ENCODE results near the gene MPZL2.

Gene MPZL2

GRCh38 chr11:118240999-118241763, 22.9 kb downstream of the MPZL2 start:
- DNase-seq: peak; percentile 75

DNA sequence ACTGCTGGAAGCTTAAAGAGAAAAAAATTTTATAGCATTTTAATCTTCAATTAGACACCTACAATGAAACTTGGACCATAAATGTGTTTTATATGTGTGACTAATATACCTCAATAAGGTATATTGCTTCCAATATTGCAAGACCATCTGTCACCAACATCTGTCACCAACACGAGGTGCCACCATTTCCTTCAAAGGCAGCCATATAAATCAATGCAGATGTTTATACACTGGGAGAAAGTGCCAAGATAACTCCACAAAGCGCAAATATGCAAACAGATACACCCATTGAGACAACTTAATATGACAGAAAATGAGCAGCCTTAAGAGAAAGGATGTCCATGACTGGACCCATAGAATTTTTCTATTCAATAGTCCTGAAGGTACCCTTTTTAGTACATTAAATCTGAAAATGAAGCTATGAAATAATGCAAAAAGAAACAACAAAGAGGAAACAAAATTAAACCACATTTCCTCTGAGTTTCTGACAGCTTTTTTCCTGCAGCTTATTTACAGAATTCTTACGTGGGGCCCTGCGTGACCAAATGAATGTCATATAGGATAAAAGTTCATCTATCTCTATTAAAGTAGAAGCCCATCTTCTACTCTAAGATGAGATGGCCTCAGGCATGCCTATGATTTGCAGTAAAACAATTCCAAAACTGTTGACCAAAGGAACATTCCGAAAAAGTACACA, 24.4 kb downstream of the MPZL2 start:
- no peak for DNase-seq

DNA sequence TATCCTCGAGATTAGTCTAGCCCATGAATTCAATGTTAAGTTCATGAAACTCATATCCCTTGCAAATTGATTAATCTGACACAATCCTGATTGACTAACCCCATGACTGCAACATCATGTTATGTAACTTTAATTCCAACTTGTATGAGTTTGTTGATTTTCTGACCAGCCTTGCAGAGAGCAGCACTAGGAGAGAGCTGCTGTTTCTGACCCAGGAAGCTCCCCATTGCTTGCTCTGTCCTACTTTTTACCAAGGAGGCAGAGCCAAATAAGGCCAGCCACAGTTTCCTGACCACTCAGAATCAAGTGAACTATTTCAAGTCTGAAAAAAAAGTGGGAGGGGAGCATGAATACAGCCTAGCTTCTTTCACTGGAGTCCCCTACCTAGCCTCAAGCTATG, 25.2 kb downstream of the MPZL2 start:
- no peak for DNase-seq

DNA sequence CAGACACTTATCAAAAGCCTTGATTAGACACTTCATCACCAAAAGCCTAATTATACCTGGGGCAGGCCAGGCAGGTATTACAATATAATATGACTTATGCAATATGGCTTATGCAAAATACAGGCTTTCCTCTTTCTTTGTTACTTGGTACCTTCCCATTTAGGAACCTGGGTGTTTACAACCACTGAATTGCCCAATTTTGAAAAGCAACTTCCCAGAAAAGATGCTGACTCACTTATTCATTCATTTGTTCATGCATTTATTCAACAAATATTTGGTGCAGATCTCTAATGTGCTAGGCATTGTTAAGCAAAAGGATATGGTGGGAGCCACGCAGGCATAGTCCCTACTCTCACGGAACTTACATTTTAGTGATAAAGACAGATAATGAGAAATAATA, 25.7 kb downstream of the MPZL2 start:
- no peak for DNase-seq

GRCh38 chr11:118236170-118236569, 27.9 kb downstream of the MPZL2 start:
- DNase-seq: no peak

- no peak for DNase-seq
Measured at GRCh38 chr11:118234833-118235232, 29.3 kb downstream of the MPZL2 start.

DNA sequence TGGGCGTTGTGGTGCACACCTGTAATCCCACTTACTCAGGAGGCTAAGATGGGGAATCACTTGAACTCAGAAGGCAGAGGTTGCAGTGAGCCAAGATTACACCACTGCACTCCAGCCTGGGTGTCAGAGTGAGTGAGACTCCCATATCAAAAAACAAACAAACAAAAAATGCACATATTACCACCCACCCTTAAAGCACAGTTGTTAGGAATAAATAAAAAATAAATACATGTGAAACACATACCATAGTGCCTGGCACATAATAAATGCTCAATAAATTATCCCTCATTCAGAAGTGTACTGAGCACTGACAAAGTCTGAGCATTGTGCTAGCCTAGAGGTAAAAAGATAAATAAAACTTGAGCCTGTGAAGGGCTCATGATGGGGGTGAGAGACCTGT, 30.2 kb downstream of the MPZL2 start:
- DNase-seq: no peak

- DNase-seq: no peak
Measured at GRCh38 chr11:118233377-118233776, 30.7 kb downstream of the MPZL2 start.

GRCh38 chr11:118232659-118233058, 31.4 kb downstream of the MPZL2 start:
- DNase-seq: peak; percentile 64

GRCh38 chr11:118231461-118231860, 32.6 kb downstream of the MPZL2 start:
- DNase-seq: no peak

DNA sequence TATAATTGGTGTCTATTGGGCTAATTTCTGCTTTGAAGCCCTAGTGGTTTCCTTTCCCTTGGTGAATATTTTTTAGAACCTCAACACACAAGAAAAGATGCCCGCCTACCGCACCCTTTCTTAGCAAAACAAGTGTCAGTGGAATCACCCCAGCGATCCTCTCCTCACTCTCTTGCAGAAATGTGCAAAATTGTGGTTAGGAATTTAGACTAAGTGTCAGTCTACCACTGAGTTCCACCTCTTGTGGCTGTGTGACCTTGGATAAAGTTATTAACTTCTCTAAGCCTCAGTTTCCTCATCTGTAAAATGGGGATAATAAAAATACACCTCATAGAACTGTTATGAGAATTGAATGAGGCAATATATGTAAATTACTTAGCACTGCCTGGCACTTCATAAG, 34.0 kb downstream of the MPZL2 start:
- no peak for DNase-seq

- DNase-seq: no peak
Measured at GRCh38 chr11:118229274-118229847, 34.7 kb downstream of the MPZL2 start.

DNA sequence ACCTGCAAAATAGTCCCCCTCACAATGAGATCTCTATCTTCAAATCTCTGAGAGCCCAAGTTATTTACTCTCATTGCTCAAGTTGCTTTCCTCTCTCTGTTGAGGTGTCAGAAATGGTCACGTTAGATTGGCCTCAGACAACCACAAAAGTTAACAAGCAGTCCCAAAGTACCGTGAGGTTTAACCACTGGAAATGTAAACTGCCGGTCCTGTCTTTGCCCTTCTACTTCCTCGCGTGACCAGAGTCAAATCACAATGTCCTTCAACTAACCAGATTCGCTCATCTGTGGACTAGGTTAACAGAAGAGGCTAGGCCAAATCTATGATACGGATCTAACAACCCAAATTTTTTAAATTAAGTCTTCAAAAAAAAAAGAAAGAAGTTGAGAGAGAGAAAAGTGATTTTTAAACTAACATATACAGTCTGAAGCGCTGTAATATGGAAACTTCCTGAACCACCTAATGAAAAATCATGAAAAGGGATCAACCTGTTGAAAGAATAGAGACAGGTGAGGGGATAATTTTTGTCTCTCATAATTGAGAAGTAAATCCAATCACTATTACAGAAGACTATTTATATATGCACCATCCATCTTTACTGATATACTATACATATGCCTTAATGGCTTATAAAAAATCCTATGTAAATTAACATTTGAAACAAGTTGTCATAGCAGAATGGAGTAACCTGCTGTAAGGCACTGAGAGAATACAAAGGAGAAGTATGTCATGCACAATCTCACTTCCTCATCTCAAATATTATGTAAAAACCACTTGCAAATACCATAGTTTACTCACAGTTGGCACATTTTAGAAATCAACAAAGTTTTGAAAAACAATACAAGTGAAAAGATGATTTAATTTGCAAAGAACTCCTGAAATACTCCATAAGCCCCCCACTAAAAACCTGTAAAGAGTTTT, 36.0 kb downstream of the MPZL2 start:
- no peak for DNase-seq

DNA sequence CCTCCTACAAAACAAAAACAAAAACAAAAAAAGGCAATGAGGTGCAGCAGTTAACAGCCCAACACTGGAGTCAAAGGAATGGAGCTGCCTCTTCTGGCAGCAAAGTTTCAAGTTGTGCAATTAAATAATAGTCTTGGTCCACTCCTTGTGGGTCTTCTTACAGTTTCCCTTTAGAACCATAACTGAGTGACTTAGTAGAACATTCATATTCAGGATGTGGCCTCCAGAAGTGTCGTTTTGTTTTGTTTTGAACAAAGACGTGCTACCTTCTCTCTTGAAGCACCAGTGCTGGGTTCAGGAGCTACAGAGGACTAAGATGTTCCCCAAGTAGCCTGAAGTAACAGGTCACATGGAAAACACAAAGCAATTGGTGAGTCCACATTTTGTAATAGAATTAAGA, 37.3 kb downstream of the MPZL2 start:
- DNase-seq: no peak

- no peak for DNase-seq
Measured at GRCh38 chr11:118226296-118226695, 37.8 kb downstream of the MPZL2 start.

DNA sequence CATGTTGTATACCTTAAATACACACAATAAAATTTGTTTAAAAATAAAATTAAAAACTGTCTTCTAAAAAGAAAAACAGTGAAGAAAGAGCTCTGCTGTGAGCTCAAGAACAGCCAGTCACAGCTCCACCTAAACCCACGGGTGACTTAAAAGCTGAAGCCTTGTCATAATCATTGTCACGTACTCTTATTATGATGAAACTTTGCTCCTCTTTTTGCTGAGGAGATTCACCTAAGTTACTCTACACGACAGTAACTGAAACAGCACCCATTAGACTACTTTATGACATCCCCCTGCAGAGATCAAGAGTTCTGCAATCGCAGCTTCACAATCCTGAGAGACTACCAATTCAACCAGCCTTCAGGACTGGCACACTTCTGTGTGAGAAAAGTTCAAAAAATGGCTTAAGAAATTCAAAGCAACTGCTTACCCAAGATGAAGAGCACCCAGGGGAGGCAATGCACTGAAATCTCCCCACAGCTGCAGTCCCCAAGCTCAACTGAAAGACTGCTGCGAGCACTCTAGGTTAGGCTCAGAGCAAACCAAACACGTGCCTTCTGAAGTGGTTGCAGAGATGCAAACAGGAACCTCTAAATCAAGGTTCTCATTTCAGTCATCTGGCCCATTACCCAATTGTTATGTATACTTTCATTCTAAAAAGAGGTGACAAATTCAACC, 39.4 kb downstream of the MPZL2 start, which contains the start of gene JAML:
Gene JAML, minus strand, starts transcription at position 501 of the 678 bp plus-strand sequence. CDS start 10,145 bp downstream, outside the sequence.
- DNase-seq: peak; percentile 75

- peak; percentile 59 for DNase-seq
Measured at GRCh38 chr11:118223992-118224391, 40.1 kb downstream of the MPZL2 start.

DNA sequence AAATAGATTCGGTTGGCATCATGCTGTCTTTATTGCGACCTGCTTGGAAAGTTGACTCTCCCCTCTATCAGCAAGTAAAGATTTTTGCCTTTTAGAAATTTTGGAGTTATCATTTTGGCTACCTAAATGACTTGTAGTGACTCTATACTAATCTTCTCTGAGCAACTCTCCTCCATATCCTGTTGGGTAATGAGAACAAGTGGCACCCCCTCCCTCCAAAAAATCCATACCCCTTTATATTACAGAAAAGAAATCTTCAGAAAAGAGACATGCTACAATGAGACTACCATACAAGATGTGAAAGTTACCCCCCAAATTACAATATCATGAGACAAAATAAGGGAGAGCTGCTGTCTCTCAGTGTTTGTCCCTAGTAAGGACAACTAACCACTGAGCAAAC, 40.5 kb downstream of the MPZL2 start:
- no peak for DNase-seq

DNA sequence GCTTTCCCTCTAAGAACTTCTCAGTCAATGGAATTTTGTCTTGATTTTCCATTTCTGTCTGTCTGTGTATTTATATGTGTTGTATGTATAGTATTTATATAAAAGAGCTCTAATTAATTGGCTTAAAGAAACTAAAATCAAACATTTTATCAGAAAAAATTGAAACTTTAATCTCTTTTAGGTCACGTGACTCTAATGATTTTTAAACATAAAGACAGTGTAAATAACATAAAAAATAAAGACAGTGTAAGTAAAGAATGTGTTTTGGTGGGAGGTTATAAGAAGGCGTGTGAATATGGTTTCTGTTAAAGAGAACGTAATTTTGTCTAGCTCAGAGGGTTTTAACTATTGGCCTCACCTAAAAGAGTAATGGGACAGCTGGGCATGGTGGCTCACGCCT, 41.7 kb downstream of the MPZL2 start:
- no peak for DNase-seq

GRCh38 chr11:118221419-118221818, 42.7 kb downstream of the MPZL2 start:
- peak; percentile 65 for DNase-seq

GRCh38 chr11:118219732-118220131, 44.4 kb downstream of the MPZL2 start:
- no peak for DNase-seq

GRCh38 chr11:118219244-118219643, 44.9 kb downstream of the MPZL2 start:
- no peak for DNase-seq

Measured in stimulated activated CD8-positive, alpha-beta memory T cell treated with anti-CD3 and anti-CD28 coated beads, Interleukin-4, amount 100 ng/mL, for 48 hours (primary cell).